MM.1S (cell line): ENCODE data around the gene LDHB.

Experiments used
- EZH2 ChIP-seq: fragments of 300-600 bp; sonication (generic); optimal IDR thresholded peaks from 2 replicates; pipeline ENCODE3; 2017; ENCODE audit warnings: low read depth, mild to moderate bottlenecking, antibody characterized with exemption, low read length, mixed read lengths
- EZH2phosphoT487 ChIP-seq: fragments of 300-600 bp; sonication (generic); IDR thresholded peaks from 2 replicates; pipeline ENCODE4 v1.6.1; 2018; ENCODE audit warnings: antibody characterized with exemption, low read length
- TF ChIP-seq, protein P1 (sequence below): fragments of 300-600 bp; sonication (generic); IDR thresholded peaks from 2 replicates; pipeline ENCODE4 v1.5.1; 2016; ENCODE audit warnings: antibody characterized with exemption, low read length, mixed read lengths

DNA sequence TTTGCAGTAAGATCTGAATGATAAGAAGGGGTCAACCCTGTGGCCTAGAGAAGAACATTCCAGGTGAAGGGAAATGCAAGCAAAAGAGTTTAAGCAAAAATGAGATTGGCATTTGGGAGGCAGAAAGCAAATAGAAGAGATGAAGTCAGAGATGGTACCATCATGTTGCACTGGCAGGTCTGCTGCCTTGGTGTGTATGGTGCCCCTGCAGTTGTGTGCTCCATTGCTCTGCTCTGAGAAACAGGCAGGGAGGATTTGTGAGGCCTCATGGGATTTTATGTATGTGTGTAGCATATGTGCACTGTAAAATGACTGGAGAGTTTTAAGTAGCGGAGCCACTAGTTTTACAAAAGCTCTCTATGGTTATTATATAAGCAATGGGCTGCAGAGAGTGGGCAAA, 6.6 kb downstream of the LDHB start:
- TF ChIP-seq, protein P1, sequence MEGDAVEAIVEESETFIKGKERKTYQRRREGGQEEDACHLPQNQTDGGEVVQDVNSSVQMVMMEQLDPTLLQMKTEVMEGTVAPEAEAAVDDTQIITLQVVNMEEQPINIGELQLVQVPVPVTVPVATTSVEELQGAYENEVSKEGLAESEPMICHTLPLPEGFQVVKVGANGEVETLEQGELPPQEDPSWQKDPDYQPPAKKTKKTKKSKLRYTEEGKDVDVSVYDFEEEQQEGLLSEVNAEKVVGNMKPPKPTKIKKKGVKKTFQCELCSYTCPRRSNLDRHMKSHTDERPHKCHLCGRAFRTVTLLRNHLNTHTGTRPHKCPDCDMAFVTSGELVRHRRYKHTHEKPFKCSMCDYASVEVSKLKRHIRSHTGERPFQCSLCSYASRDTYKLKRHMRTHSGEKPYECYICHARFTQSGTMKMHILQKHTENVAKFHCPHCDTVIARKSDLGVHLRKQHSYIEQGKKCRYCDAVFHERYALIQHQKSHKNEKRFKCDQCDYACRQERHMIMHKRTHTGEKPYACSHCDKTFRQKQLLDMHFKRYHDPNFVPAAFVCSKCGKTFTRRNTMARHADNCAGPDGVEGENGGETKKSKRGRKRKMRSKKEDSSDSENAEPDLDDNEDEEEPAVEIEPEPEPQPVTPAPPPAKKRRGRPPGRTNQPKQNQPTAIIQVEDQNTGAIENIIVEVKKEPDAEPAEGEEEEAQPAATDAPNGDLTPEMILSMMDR = no peak
- TF ChIP-seq EZH2 (no peak), EZH2phosphoT487 (no peak)
